Measurements from ENCODE around the gene LEP.
"Not testable (repeated sequence)": the region's sequence is repeated elsewhere in the genome, so short reads cannot be mapped to it uniquely, and the experiment has no call there.

GRCh38 chr7:128298004-128298403 lies 56.9 kb downstream of the LEP start:
- TF ChIP-seq CTCF (IDR thresholded peaks at IDR 0.05; ENCODE audit: borderline replicate concordance, extremely low read depth, low read length, poor library complexity, severe bottlenecking); EZH2 (IDR thresholded peaks at IDR 0.05; ENCODE audit: borderline replicate concordance, low read depth, low read length, severe bottlenecking): not testable (repeated sequence)

Measured in DND-41 (cell line).